Thyroid gland (tissue), 4 donors: ENCODE measurements around the gene DCAF5. TPM values are rescaled to one million over a fixed set of nuclear protein-coding genes. Genes with fewer than 3 reads are reported as not detected.
"Not testable (repeated sequence)": the region's sequence is repeated elsewhere in the genome, so short reads cannot be mapped to it uniquely, and the experiment has no call there.

Source experiments
- DNase-seq, 2 donors: peaks; one replicate each; pipeline ENCODE4 v3.0.0-alpha.2; 2019
- H3K27ac ChIP-seq, 3 donors: fragments of 200-600 bp; sonication (generic); 1 replicate in 2 of 3; 2 replicates in 1 of 3; pipeline ENCODE4 v1.5.1; 2016 to 2019; ENCODE audit warnings: mild to moderate bottlenecking in 1 of 3, moderate library complexity in 1 of 3
- H3K27me3 ChIP-seq: fragments of 200-600 bp; sonication (generic); one replicate; pipeline ENCODE4 v1.5.1; 2019
- H3K36me3 ChIP-seq, 2 donors: fragments of 200-600 bp; sonication (generic); one replicate each; pipeline ENCODE4 v1.5.1; 2016 to 2019
- H3K4me1 ChIP-seq, 2 donors: fragments of 200-600 bp; sonication (generic); one replicate each; pipeline ENCODE4 v1.5.1; 2017 to 2019
- H3K4me3 ChIP-seq, 3 donors: fragments of 200-600 bp; sonication (generic); replicated peaks in 1 of 3; 1 replicate in 2 of 3; 2 replicates in 1 of 3; pipeline ENCODE4 v1.5.1; 2016; ENCODE audit warnings: mild to moderate bottlenecking in 1 of 3
- H3K9me3 ChIP-seq: fragments of 200-600 bp; sonication (generic); one replicate; pipeline ENCODE4 v1.5.1; 2017
- CTCF ChIP-seq, 6 experiments: fragments of 200-600 bp in 3 of 6; fragments of 450-650 bp in 3 of 6; sonication (generic) in 3 of 6; IDR thresholded peaks; one replicate each; pipeline ENCODE4 v1.5.1; 2016 to 2019; ENCODE audit warnings: antibody characterized with exemption in 6 of 6, mild to moderate bottlenecking in 2 of 6, inconsistent platforms in 1 of 6, moderate library complexity in 1 of 6
- POLR2A ChIP-seq, 2 donors: fragments of 450-650 bp; IDR thresholded peaks; one replicate each; pipeline ENCODE4 v1.6.1; 2017; ENCODE audit warnings: antibody characterized with exemption in 2 of 2, mild to moderate bottlenecking in 2 of 2, moderate library complexity in 1 of 2
- WGBS, 2 donors: methylation state at CpG; one replicate each; pipeline ENCODE4 v1.1.5; 2017; 5-methylcytosine and 5-hydroxymethylcytosine counted together
- intact Hi-C: fragments of 100-400 bp; cut with DNase I; formaldehyde crosslinking; loops from one replicate; pipeline ENCODE4 v1.15.1; 2023
- total RNA-seq, 4 donors: library from RNA; depleted of rRNA; stranded (reverse); fragments of >200 nt; gene quantifications; one replicate each; pipeline ENCODE4 v1.2.3, GENCODE V29; 2016

Gene DCAF5
- total RNA-seq, 4 donors from 2014 or later: 36.0 to 53.6 (median 38.9) TPM

DNA sequence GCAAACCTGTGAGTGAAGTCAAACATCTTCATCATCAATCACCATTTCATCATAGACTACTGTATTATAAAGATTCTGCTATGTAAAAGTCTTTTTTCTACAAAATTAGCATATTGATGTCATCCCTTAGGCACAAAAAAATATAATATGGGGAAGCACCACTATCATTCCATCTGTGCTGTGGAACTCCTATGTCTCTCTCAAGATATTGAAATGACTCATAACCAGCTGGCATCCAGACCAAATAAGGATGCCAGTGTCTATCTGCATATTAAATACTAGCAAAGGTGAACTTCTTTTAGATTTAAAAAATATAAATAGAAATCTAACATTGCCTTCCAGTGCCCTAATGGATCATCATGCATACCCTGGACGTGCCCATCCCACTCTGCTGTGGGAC lies 17.9 kb upstream of the DCAF5 start:
- intact Hi-C loops: no loop called here
- H3K4me3 ChIP-seq: no peak overlapping the region
- 77 to 97% methylated on average over 1 of the region's 1 CpG for WGBS, 2 donors
- no peak for DNase-seq
- no peak overlapping the region for H3K27ac ChIP-seq
- no peaks in the 10 kb centered on the region for H3K36me3 ChIP-seq
- no peaks in the 10 kb centered on the region for H3K27me3 ChIP-seq
- no peak for TF ChIP-seq CTCF (IDR thresholded peaks at IDR 0.05)
- TF ChIP-seq POLR2A (IDR thresholded peaks at IDR 0.05): no peak
- no peaks in the 10 kb centered on the region for H3K9me3 ChIP-seq
- H3K4me1 ChIP-seq: no peaks in the 10 kb centered on the region

DNA sequence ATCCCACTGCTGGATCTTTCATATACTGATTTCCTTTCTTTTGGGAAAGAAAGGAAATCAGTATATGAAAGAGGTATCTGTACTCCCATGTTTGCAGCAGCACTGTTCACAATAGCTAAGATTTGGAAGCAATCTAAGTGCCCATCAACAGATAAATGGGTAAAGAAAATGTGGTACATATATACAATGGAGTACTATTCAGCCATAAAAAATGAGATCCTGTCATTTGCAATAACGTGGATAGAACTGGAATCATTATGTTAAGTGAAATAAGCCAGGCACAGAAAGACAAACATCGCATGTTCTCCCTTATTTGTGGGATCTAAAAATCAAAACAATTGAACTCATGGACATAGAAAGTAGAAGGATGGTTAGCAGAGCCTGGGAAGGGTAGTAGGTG lies 12.9 kb upstream of the DCAF5 start:
- DNase-seq, H3K4me1 ChIP-seq, H3K27ac ChIP-seq, H3K4me3 ChIP-seq, H3K36me3 ChIP-seq, intact Hi-C loops, H3K9me3 ChIP-seq, H3K27me3 ChIP-seq: not testable (repeated sequence)
- WGBS, 2 donors: 89 to 91% methylated on average over 2 of the region's 2 CpGs

DNA sequence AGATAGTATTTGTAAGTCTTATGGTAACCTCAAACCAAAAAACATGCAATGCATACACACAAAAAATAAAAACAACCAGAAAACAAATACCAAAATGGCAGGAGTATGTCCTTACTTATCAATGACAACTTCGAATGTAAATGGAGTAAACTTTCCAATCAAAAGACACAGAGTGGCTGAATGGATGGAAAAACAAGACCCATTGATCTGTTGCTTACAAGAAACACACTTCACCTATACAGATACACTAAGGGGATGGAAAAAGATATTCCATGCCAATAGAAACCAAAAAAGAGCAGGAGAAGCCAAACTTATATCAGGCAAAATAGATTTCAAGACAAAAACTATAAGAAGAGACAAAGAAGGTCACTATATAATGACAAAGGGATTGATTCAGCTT lies 8.7 kb upstream of the DCAF5 start:
- no peaks in the 10 kb centered on the region for H3K27me3 ChIP-seq
- no peaks in the 10 kb centered on the region for H3K36me3 ChIP-seq
- TF ChIP-seq CTCF (IDR thresholded peaks at IDR 0.05) (no peak), POLR2A (IDR thresholded peaks at IDR 0.05) (no peak)
- no peak for DNase-seq
- intact Hi-C loops: no loop called here
- 87 to 89% methylated on average over 1 of the region's 1 CpG for WGBS, 2 donors
- H3K4me3 ChIP-seq: no peak overlapping the region
- no peaks in the 10 kb centered on the region for H3K4me1 ChIP-seq
- no peak overlapping the region for H3K27ac ChIP-seq
- H3K9me3 ChIP-seq: no peaks in the 10 kb centered on the region

- H3K9me3 ChIP-seq: no peaks in the 10 kb centered on the region
- no peak for DNase-seq
- TF ChIP-seq CTCF (IDR thresholded peaks at IDR 0.05) (no peak), POLR2A (IDR thresholded peaks at IDR 0.05) (no peak)
- H3K27ac ChIP-seq: no peak overlapping the region
- no peak overlapping the region for H3K4me3 ChIP-seq
- intact Hi-C loops: no loop called here
- peaks cover 7 to 14% of the 10 kb centered on the region in 2 donors for H3K4me1 ChIP-seq
- no peaks in the 10 kb centered on the region for H3K27me3 ChIP-seq
- H3K36me3 ChIP-seq: no peaks in the 10 kb centered on the region
These were observed 3.3 kb upstream of the DCAF5 start for GRCh38 chr14:69156224-69156623.

DNA sequence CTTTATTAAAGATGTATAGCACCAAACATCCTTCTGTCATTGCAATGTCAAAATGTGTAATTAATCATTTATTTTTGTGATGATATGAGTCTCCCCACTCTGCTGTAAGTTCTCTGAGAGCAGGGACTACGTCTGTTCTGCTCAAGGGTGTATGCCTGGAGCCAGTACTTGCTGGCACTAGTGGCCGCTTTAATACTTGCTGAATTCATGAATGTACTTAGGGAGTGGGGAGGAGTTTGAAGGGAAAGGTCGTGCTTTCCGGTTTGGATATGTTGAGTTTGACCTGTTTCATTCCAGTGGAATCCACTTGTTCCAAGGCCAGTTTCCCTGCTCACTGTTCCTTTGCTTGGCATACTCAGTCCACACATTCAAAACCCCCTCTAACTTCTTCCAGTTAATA lies 1.9 kb upstream of the DCAF5 start:
- H3K27me3 ChIP-seq: no peaks in the 10 kb centered on the region
- no peaks in the 10 kb centered on the region for H3K9me3 ChIP-seq
- H3K27ac ChIP-seq: peak overlapping the region; percentile 34 to 61 (median 59)
- DNase-seq: peak; percentile 79 to 80
- no peak overlapping the region for H3K4me3 ChIP-seq
- intact Hi-C loops: no loop called here
- TF ChIP-seq CTCF (IDR thresholded peaks at IDR 0.05) (peak in 4 of 6 experiments; percentile 17 to 50 (median 30)), POLR2A (IDR thresholded peaks at IDR 0.05) (peak in 1 of 2 donors; percentile 87)
- WGBS, 2 donors: 29 to 32% methylated on average over 4 of the region's 4 CpGs
- peaks cover 7 to 26% of the 10 kb centered on the region in 2 donors for H3K4me1 ChIP-seq
- no peaks in the 10 kb centered on the region for H3K36me3 ChIP-seq

GRCh38 chr14:69153873-69154270 lies 953 bp upstream of the DCAF5 start:
- intact Hi-C loops: no loop called here
- Histone ChIP-seq H3K4me1 (peaks cover 8 to 35% of the 10 kb centered on the region in 2 donors), H3K9me3 (no peaks in the 10 kb centered on the region), H3K4me3 (peak overlapping the region in 2 of 3 donors; percentile 33 to 92), H3K27ac (peak overlapping the region; percentile 80 to 97 (median 96)), H3K36me3 (no peaks in the 10 kb centered on the region), H3K27me3 (no peaks in the 10 kb centered on the region)
- DNase-seq: peak; percentile 40 to 46
- TF ChIP-seq CTCF (IDR thresholded peaks at IDR 0.05) (no peak), POLR2A (IDR thresholded peaks at IDR 0.05) (no peak)
- WGBS, 2 donors: 5 to 7% methylated on average over 13 of the region's 13 CpGs
